ENCODE results near the gene CPTP. TPM values are rescaled to one million over a fixed set of nuclear protein-coding genes. Genes with fewer than 3 reads are reported as not detected.

CPTP gene
- total RNA-seq, 1 experiment from 2014 or later: 31.1 TPM

DNA sequence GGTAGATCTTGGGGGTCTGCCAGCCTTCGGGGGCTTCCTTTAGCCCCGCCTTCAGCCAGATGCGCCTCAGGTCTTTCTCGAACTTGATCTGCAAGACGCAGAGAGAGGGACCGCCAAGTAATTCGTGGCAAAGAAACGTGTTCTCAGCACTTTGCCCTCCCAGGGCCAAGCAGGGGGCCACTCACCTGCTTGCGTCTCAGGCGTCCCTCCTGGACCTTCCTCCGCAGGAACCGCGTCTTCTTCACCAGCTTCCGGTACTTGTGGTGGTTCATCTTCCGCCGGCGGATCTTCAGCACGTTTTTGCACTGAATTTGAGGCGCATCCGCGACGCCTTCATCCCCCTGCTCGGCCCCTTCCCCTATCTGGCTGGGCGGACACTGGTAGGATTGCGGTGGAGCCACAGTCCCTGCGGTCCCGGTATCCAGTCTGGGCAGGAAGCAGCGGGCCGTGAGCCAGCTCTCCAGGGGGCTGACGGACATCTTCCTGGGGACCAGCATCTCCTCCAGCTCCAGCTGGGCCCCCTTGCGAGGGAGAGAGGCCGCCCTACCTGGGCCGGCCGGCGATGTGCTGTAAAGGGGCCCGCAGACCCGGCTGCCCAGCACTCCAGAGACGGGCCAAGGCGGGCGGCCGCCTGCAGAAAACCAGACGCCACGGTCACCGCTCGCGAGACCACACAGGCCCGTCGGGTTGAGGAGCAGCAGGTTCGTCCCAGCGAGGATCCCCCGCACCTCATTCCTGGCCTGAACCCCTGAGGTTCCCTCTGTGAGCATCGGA lies 49.4 kb downstream of the CPTP start:
- no peak for DNase-seq
- peak overlapping the region; percentile 76 for H3K4me3 ChIP-seq
- H3K9me3 ChIP-seq: no peaks in the 10 kb centered on the region
- H3K36me3 ChIP-seq: peaks cover 38% of the 10 kb centered on the region
- no peaks in the 10 kb centered on the region for H3K27me3 ChIP-seq

DNA sequence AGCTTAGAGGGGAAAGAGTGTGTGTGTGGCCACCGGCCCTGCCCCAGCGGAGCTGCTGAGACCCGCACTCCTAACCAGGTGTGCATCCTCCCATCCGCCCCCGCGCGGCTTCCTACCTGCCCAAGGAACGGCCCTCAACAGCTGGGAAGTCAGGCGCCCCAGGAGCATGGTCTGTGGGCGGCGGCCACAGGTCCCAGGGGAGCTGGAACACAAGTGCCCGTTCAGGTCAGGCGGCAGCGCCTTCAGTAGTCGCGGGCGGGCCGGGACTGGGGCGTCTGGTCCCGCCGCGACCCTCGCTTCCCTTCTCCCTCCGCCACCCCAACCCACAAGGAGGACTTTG lies 50.0 kb downstream of the CPTP start:
- H3K27me3 ChIP-seq: no peaks in the 10 kb centered on the region
- peaks cover 38% of the 10 kb centered on the region for H3K36me3 ChIP-seq
- H3K4me3 ChIP-seq: peak overlapping the region; percentile 76
- no peaks in the 10 kb centered on the region for H3K9me3 ChIP-seq
- DNase-seq: no peak

DNA sequence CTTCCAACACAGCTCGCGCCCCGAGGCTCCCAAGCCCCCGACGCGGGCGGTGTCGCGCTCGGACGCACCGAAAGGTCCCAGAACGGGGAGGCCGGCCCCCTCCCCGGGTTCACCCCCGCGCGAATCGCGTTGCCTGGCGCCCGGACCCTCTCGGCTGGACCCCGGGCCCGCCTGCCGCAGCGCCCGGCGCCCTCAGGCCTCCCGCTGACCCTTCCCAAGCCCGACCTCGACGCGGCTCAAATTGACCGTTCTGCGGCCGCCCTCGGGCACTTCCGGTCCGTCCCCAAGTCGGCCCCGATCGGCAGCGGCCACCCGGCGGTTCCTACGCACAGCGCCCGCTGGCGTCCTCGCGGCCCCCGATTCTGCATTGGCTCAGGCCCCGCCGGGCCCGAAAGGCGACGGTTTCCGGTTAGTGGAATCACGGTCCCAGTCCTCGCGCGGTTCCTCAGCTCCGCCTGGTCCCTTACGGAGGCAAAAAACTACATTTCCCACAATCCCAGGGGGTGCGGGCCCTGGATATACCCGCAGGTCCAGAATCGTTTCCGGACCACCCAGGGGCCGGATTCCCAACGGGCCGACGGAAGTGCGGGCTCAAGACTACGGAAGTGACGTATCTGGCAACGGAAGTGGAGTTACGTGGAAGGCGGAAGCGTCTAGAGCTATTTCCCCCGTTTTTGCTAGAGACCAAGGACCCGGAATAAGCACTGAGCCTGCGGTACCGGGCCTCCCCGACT lies 50.5 kb downstream of the CPTP start, which contains the start of gene AURKAIP1:
AURKAIP1 (minus strand) TSS at position 279 of the 734 bp plus-strand sequence. CDS start 451 bp downstream, outside the sequence.
- Histone ChIP-seq H3K36me3 (peaks cover 38% of the 10 kb centered on the region), H3K9me3 (no peaks in the 10 kb centered on the region), H3K27me3 (no peaks in the 10 kb centered on the region), H3K4me3 (peak within 1 kb of the TSS; percentile 76)
- peak; percentile 99 for DNase-seq

DNA sequence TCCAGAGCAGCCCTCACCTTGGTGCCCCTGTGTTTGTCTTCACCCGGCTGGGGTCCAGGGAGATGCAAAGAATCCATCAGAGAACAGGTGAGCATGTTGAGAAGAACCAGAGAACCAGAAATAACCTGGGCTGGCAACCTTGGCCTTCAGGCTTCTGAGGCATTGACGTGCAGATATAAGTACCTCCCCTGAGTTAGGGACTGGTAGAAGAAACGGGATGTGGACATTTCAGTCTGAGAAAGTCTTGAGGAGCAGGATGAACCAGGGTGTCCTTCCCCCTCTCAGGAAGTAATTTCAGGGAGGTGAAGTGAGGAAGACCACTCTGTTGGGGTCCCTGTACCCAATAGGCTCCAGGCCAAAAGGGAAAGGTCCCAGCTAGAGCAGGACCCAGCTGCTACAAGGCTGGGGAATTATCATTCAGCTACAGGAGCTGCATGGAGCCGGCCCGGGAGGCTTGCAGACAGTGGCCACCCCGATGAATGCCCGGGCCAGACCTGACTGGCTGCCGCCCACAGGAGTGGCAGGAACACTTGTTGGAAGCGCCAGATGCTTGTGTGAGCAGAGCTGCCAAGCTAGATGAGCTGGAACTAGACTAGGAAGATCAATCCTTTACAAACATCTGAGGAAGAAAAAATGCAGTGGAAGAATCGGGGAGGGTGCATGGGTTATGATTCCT lies 52.1 kb downstream of the CPTP start:
- H3K36me3 ChIP-seq: peaks cover 35% of the 10 kb centered on the region
- H3K9me3 ChIP-seq: no peaks in the 10 kb centered on the region
- no peak overlapping the region for H3K4me3 ChIP-seq
- DNase-seq: no peak
- H3K27me3 ChIP-seq: no peaks in the 10 kb centered on the region

DNA sequence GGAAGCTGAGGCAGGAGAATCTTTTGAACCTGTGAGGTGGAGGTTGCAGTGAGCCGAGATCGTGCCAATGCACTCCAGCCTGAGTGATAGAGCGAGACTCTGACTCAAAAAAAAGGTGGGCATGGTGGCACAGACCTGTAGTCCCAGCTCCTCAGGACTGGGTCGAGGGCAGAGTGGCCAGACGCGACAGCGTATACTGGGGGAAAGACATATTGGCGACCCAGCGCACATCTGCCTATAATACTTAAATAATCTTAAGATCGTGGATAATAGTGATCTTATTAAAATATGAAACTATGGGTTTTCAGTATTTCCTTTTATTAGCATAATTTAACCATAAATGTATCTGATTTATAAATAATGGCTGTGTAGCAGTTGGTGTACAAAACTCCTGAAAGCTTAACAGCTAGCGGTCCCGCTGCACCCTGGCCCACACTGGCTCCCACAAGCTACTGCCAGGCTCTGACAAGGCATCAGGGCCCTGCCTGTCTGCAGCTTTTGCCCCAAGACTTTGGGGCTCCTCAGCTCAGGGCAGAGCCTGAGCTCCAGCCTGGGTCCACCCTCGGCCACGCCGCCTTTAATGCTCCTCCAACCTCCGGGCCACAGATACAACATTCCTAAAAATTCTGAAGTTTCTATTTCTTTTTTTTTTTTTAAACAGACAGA lies 53.1 kb downstream of the CPTP start:
- Histone ChIP-seq H3K36me3 (peaks cover 29% of the 10 kb centered on the region), H3K4me3 (no peak overlapping the region), H3K9me3 (no peaks in the 10 kb centered on the region), H3K27me3 (no peaks in the 10 kb centered on the region)
- no peak for DNase-seq

Other genes starting within 250 kb of the CPTP start
- gene C1orf159, start 208.7 kb upstream of the CPTP start, total RNA-seq (2014; rRNA removed; shearing (Covaris generic); ENCODE audit: low replicate concordance): 7.3 and 18.2 TPM in 2 replicates
- not detected in 2 replicates for gene TTLL10, start 150.9 kb upstream of the CPTP start, total RNA-seq (2014; rRNA removed; shearing (Covaris generic); ENCODE audit: low replicate concordance)
- gene TNFRSF18, start 118.2 kb upstream of the CPTP start, total RNA-seq (2014; rRNA removed; shearing (Covaris generic); ENCODE audit: low replicate concordance): not detected in 2 replicates
- gene TNFRSF4, start 110.6 kb upstream of the CPTP start, total RNA-seq (2014; rRNA removed; shearing (Covaris generic); ENCODE audit: low replicate concordance): not detected in 2 replicates
- 93.0 and 126 TPM in 2 replicates for gene SDF4, start 92.8 kb upstream of the CPTP start, total RNA-seq (2014; rRNA removed; shearing (Covaris generic); ENCODE audit: low replicate concordance)
- gene B3GALT6, start 92.6 kb upstream of the CPTP start, total RNA-seq (2014; rRNA removed; shearing (Covaris generic); ENCODE audit: low replicate concordance): 36.6 and 37.4 TPM in 2 replicates
- 0.26 TPM in 1 of 2 replicates, not detected in the other for gene C1QTNF12, start 78.1 kb upstream of the CPTP start, total RNA-seq (2014; rRNA removed; shearing (Covaris generic); ENCODE audit: low replicate concordance)
- gene UBE2J2, start 50.9 kb upstream of the CPTP start, total RNA-seq (2014; rRNA removed; shearing (Covaris generic); ENCODE audit: low replicate concordance): 66.2 and 94.1 TPM in 2 replicates
- gene SCNN1D, start 44.4 kb upstream of the CPTP start, total RNA-seq (2014; rRNA removed; shearing (Covaris generic); ENCODE audit: low replicate concordance): 0.20 and 2.5 TPM in 2 replicates
- 20.0 and 24.2 TPM in 2 replicates for gene ACAP3, start 16.9 kb upstream of the CPTP start, total RNA-seq (2014; rRNA removed; shearing (Covaris generic); ENCODE audit: low replicate concordance)
- 46.7 and 53.3 TPM in 2 replicates for gene PUSL1, start 16.2 kb upstream of the CPTP start, total RNA-seq (2014; rRNA removed; shearing (Covaris generic); ENCODE audit: low replicate concordance)
- gene INTS11, start 142 bp upstream of the CPTP start, total RNA-seq (2014; rRNA removed; shearing (Covaris generic); ENCODE audit: low replicate concordance): 55.9 and 70.5 TPM in 2 replicates
- gene TAS1R3, start 6.5 kb downstream of the CPTP start, total RNA-seq (2014; rRNA removed; shearing (Covaris generic); ENCODE audit: low replicate concordance): not detected in 2 replicates
- 55.3 and 107 TPM in 2 replicates for gene DVL1, start 24.6 kb downstream of the CPTP start, total RNA-seq (2014; rRNA removed; shearing (Covaris generic); ENCODE audit: low replicate concordance)
- 259 and 316 TPM in 2 replicates for gene MXRA8, start 33.8 kb downstream of the CPTP start, total RNA-seq (2014; rRNA removed; shearing (Covaris generic); ENCODE audit: low replicate concordance)
- gene AURKAIP1, start 50.4 kb downstream of the CPTP start, total RNA-seq (2014; rRNA removed; shearing (Covaris generic); ENCODE audit: low replicate concordance): 94.2 and 226 TPM in 2 replicates
- 45.1 and 47.9 TPM in 2 replicates for gene CCNL2, start 74.5 kb downstream of the CPTP start, total RNA-seq (2014; rRNA removed; shearing (Covaris generic); ENCODE audit: low replicate concordance)
- gene MRPL20, start 82.5 kb downstream of the CPTP start, total RNA-seq (2014; rRNA removed; shearing (Covaris generic); ENCODE audit: low replicate concordance): 32.0 and 55.2 TPM in 2 replicates
- not detected in 2 replicates for gene ANKRD65, start 96.5 kb downstream of the CPTP start, total RNA-seq (2014; rRNA removed; shearing (Covaris generic); ENCODE audit: low replicate concordance)
- 0.59 and 6.2 TPM in 2 replicates for gene VWA1, start 110.9 kb downstream of the CPTP start, total RNA-seq (2014; rRNA removed; shearing (Covaris generic); ENCODE audit: low replicate concordance)
- gene ATAD3C, start 124.9 kb downstream of the CPTP start, total RNA-seq (2014; rRNA removed; shearing (Covaris generic); ENCODE audit: low replicate concordance): not detected in 2 replicates
- 26.1 and 36.6 TPM in 2 replicates for gene ATAD3B, start 147.0 kb downstream of the CPTP start, total RNA-seq (2014; rRNA removed; shearing (Covaris generic); ENCODE audit: low replicate concordance)
- 66.9 and 74.6 TPM in 2 replicates for gene ATAD3A, start 187.4 kb downstream of the CPTP start, total RNA-seq (2014; rRNA removed; shearing (Covaris generic); ENCODE audit: low replicate concordance)
- gene TMEM240, start 215.8 kb downstream of the CPTP start, total RNA-seq (2014; rRNA removed; shearing (Covaris generic); ENCODE audit: low replicate concordance): not detected in 2 replicates